GOT3 (cell line): Measurements from ENCODE around the gene SYT3.

ENCODE experiments used
- DNase-seq: peaks from one replicate; lab custom pipeline; 2025; ENCODE audit warnings: mixed read lengths; lab: John Stamatoyannopoulos, UW

SYT3 gene, protein sequence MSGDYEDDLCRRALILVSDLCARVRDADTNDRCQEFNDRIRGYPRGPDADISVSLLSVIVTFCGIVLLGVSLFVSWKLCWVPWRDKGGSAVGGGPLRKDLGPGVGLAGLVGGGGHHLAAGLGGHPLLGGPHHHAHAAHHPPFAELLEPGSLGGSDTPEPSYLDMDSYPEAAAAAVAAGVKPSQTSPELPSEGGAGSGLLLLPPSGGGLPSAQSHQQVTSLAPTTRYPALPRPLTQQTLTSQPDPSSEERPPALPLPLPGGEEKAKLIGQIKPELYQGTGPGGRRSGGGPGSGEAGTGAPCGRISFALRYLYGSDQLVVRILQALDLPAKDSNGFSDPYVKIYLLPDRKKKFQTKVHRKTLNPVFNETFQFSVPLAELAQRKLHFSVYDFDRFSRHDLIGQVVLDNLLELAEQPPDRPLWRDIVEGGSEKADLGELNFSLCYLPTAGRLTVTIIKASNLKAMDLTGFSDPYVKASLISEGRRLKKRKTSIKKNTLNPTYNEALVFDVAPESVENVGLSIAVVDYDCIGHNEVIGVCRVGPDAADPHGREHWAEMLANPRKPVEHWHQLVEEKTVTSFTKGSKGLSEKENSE

DNA sequence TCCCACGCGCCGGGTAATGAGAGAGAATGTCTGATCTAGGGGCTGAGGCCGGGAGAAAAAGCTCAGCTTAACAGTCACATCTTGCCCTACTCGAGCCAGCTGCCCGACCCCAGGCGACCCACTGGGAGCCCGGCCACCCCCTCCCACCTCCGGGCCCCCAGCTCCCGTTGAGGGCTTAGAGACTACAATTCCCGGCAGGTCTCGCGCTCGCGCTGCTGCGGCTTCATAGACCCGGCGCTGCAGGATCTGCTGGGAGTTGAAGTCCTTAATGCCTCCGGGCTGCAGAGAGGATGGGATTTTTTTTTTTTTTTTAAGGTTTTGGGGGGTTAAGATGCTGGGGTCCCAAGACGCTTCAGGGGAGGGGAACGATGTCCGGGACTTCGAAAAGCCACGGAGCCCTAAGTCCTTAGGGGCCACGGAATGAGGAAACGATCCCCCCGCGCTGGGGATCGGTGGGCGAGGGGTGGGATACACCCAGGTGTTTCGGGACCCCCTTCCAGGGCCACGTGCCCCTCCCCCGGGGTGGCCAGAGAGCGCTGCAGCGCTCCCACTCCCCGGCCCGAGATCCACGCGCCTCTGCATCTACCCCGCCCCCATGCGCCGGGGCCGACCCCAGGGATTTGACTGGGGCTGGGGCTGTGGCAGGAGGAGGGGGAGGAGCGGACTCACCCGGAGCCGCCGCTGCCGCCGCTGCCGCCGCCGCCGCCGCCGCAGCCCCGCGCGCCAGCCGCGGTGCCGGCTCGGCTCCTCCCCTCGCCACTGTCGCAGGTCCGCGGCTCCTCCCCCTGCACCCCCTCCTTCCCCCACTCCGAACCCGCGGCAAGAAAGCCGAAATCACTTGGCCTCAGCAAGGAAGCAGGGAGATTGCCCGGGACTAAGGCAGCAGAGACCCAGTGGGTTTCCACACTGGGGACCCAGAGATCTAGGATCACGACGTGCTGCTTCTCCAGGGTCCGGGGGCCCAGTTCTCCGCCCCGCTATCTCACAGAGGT is at the start of gene SYT3:
Gene SYT3 (minus strand): TSS at position 761 of the 992 bp plus-strand sequence. CDS start 2,470 bp downstream, outside the sequence.
- no peak for DNase-seq

DNA sequence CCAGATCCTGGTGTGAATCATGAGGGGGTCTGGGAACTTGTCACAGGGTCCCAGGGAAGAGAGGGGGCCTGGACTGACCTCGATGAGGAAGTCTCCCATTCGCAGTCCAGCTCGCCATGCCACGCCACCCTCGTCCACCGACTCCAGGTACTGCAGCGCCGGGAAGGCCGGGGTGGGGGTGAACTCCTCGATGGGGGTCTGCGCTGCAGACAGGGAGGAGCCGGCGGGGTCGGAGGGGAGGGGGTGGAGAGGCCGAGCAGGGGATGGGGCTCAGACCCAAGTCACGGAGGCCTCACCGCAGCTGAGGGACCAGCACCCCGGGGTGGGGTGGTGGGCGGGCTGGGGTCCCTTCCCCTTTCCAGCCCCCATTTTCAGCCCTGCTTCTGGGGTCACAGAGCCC is 49.1 kb upstream of the SYT3 start:
- no peak for DNase-seq

DNA sequence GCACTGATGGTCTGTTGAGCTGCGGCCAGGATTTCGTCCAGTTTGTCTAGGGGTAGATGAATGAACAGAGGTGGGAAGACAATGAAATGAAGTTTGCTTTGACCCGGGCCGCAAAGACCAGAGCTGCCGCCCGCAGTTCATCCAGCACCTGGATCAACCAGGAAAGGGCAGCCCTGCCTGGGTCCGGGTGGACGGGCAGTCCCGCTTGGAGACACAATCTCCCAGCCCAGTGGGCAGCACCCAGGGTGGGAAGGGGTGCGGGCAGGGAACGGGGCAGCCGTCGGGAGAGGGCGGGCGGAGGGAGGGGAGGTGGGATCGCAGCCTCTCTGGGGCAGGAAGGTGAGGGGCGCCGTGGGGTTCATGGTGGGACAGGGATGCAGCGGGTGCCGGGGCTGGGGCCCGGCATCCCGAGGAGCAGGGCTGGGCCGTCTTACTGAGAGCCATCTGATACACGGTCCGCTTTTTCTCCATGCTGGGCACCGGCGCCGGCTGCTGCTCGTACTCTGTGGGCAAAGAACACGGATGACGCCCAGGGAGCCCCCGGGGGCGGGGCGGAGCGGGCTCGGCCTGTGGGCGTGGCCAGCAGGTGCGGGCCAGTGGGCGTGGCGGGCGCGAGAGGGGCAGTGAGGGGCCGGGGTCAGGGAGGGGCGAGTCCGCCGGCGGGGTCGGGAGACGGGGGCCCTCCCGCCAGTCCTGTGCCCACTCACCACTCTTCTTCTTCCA is 46.8 kb upstream of the SYT3 start:
- no peak for DNase-seq

DNA sequence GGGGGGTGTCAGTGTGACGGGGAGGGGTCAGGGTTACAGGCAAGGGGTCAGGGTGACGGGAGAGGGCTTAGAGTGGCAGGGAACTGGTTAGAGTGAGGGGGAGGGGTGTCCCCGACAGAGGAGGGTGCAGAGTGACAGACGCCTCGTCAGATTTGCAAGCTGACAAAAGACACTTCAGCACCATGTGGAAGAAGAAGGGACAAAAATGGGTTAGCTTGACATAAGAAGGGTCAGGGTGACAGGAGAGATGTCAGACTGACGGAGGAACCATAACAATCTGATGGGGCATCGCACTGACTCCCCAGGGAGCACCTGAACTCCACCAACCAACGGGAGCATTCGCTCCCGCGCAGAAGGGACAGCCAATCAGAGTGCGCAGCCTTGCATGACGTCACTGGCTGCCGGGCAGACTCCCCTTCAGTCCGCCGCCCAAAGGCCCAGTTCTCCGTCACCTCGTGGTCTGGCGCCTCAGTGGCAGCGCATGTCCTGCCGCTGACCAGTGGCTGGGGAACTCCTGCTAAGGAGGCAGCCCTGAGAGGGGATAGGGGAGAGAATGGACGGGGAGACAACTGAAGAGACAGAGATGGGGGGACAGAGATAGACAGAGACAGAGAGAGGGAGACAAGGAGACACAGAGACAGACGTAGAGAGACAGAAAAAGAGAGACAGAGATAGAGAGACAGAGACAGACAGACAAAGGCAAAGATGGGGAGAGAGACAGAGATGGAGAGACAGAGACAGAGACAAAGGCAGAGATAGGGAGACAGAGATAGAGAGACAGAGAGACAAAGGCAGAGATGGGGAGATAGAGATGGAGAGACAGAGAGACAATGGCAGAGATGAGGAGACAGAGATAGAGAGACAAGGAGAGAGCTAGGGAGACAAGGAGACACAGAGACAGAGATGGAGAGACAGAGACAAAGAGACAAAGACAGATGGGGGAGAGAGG is 39.8 kb upstream of the SYT3 start:
- DNase-seq, result peak; percentile 7

DNA sequence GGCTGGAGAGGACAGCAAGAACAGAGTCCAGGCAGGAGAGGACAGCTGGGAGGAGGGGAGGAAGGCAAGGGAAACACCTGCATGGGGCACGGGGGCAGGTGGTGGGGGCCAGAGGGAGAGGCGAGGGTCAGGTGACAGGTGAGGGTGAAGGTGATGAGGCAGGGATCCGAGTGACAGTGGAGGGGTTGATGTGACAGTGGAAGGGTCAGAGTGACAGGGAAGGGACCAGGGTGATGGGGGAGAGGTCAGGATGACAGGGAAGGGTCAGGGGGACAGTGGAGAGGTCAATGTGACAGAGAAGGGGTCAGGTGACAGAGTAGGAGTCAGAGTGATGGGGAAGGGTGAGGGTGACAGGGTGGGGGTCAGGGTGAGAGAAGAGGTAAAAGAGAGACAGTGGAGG is 38.6 kb upstream of the SYT3 start:
- no peak for DNase-seq

DNA sequence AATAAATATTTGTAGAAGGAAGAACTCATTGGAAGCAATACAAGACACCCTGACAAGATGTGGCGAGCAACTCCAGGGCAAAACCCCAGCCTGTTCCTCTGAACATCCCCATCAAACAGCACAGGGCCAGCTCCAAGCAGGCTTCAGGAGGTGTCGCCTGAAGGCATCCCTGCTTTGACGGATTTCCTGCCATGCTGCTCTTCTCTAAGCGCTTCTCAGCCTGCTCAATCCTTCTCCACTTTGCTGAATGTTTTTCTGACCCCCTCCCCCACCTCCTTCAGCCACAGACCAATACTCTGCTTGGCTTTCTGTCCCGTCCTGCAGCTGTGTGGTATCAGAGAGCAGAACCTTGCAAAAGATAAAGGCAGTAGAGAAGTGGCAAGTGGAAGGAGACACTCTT is 38.0 kb upstream of the SYT3 start:
- DNase-seq, result no peak

DNA sequence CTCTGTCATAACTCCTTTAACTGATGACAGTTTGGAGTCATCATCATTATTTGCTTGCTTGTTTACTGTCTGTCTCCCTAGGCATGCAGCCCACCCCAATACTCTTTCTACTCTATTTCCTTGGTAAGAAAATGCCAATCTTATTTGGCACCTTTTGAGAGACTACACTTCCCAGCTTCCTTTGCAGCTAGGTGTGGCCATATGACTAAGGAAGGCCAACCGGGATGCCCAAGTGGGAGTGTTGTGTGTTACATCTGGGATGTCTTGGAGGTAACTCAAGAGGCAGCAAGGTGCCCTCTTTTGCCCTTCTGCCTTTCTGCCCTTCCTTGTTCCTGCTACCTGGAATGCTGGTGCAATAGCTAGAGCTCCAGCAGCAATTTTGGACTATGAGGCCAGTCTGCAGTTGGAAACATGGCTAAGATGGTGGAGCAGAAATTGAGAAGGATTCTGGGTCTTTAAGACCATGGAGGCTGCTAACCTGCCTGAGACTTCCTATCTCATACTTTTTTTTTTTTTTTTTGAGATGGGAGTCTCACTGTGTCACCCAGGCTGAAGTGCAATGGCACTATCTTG is 37.0 kb upstream of the SYT3 start:
- no peak for DNase-seq

DNA sequence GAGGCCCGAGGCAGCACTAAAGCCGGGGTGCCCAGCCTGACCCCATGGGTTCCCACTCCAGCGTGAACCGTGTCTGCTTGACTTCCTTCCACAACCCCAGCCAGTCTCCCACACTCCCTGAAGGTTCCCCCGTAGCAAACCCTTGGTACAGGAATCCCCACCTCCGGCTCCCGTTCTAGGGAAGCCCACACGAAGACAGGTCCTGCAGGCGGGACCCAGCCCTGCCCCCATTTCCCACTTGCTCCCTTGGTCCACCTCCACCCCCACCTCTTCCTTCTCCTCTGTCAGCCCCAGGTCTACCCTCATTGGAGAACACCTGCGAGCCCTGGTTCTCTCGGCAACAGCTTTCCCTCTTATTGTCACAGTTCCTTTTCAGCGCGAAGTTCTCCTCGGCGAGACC is 33.4 kb upstream of the SYT3 start:
- no peak for DNase-seq

DNA sequence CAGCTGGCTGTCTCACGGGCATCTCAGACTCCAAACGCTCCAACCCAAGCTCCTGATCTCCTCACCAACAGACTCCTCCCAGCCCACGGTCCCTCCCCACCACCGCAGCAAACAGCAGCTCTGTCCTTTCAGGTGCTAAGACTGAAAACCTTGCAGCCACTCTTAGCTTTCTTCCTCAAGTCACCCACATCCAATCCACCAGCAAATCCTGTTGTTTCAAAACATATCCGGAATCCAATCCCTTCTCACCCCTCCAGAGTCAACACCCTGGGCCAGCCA is 30.4 kb upstream of the SYT3 start:
- DNase-seq, result no peak

DNA sequence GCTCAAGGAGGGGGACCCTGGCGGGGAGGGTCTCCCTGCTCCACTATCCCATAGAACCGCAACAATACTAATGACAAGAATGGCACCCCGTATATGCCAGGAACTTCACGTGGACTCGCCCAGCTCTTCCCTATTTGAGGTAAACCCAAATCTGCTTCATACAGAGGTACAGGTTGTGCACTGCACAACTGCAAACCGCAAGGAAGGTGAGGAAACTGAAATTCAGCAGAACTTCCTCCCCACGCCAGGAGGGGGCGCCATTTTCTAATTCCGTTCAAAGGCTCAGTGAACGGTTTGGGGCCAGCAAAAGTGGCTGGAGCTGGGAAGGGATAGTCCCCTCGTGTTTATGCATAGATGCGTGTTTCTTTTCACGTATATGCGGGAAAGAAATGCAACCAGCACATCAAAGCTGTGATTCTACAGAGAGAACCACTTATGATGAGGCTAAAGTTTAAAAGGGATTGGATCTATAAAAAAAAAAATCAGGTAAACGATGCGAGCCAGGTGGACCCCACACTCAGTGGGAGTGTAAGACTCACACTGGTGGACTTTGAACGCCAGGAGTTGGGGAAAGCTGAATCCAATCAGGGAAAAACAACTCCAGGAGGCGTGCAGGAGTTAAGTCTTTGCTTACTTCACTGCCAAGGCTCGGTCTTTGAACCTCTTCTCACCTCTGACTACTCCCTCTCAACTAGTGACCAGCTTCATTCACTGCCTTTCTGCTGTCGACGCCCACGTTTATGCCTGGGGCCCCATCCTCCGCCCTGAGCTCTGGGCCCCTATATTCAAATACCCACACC is 29.8 kb upstream of the SYT3 start:
- DNase-seq, result no peak

DNA sequence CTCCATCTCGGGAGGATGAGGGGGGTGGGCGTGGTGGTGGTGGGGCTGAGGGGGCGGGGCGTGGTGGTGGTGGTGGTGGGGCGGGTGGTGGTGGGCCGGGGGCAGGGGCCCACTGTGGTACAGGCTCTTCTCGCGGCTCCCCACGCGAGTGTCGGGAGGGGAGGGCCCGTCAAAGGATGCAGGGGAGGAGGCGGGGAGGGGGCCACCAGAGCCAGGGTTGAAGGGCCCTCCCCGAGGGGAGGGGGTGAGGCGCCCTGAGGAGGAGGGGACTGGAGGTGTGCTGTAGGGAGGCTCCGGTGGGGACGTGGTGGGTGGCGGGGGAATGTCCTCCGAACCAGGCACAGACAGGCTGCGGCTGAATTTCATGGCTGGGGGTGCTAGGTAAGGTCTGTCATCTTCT is 29.2 kb upstream of the SYT3 start:
- DNase-seq, result no peak

DNA sequence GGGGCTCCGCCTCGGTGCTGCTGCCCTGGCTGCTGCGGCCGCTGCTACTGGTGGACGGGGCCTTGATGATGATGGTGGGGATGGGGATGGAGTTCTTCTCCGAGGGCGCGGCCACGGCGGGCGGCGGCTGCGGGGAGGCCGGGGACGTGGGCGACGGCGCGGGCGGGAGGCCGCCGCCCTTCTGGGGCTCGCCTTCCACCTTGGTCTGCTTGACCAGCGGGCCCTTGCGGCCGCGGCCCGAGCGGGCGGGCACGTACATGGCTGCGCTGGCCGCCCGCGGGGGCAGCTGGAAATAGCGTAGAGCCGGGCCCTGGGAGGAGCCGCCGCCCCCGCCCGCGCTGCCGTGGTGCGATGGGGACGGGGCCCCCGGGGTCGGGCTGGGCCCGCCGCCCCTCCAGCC is 28.7 kb upstream of the SYT3 start:
- no peak for DNase-seq

DNA sequence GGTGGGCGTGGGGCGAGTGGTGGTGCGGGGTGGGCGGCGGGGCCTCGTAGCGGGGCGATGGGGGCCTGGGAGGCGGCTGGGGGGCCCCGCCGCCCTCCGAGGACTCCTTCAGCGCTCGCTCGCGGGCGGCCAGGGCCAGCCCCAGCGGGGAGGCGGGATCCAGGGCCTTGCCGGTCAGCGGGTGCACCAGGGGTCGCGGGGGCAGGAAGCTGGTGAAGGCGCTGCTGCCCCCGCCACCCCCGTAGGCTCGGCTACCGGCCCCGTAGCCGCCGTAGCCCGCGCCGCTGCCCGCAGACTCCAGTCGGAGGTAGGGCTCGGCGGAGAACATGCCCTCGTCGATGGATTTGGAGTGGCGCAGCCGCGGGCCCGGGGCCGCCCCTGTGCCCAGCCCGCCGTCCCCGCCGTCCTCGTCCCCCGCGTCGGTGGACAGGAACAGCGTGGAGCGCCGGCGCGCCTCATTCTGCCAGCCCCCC is 28.1 kb upstream of the SYT3 start:
- DNase-seq, result no peak

DNA sequence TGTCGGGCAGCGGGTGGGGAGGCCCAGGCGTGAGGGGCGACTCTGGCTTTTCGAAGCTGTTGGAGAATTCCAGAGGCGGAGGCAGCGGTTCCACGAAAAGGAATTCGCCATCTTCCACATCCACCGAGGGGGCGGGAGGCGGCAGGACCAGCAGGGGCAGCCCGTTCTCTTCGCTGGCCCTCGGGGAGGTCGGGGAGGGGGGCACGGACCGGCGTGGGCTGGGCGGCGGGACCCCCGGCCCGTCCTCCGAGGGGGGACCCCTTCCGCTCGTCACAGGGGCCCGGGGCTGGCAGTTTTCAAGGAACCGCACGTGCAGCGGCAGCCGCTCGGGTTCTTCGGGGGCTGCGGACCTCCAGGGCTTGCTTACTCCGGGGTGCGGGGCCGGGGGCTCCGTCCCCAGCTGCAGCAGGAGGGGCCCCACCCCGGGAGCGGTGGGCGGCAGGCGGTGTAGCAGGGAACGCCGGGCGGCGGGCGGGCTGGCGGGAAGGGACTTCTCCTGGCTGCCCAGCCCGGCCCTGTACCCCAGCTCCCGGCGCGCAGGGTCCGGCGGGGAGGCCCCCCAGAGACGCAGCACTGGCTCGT is 27.6 kb upstream of the SYT3 start:
- no peak for DNase-seq

DNA sequence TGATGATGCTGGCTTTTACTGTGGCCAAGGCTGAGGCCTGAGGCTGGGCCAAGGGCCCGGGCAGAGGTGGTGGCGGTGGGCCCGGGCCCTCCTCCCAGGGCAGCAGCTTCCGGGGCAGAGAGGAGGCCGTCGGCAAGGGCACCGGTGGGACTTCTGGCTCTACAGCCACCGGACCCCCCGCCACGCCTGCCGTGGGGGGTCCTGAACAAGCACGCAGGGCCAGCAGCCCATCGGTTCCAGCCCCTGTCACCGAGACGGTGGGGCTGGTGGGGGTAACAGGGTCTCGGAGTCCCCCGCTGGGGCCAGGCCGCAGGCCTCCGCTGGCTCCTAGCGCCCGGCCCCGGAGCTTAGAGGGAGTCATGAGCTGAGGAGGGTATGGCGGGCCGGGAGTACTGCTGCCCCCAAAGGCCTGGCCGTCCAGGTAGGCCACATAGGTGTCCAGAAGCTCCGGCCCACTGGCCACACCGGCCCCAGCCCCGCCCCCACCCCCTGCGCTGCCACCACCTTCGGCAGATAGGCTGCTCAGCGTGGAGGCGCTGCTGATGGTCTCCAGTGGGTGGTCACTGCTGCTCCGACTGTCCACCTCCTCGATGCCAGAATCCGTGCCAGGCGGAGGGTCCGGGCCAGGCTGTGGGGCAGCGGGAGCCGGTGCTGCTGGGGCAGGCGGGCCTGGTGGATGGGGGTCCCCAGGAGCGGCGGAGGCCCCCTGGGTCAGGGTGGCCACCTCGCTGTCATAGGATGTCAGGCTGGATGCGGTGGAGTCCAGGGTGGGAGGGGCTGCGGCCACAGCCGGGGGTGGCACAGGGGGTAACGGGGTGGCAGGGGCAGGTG is 26.9 kb upstream of the SYT3 start:
- DNase-seq, result no peak

DNA sequence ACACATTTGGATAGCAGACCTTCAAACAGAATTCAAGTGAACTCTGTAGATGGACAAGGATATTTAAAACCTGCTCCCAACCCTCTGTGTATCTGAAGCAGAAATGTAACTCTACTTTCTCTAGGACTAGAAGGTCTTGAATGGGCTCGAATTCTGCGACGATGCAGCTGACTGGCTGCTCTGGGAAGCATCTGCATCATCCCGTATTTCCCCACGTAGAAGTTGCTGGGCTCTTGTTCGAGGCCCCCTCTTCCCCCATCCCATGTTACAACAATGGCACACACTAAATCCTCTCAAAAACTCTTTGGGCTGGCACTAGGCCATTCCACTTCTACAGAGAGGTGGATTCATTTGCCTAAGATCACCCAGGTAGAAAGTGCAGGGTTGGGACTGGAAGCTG is 24.5 kb upstream of the SYT3 start:
- DNase-seq, result no peak

DNA sequence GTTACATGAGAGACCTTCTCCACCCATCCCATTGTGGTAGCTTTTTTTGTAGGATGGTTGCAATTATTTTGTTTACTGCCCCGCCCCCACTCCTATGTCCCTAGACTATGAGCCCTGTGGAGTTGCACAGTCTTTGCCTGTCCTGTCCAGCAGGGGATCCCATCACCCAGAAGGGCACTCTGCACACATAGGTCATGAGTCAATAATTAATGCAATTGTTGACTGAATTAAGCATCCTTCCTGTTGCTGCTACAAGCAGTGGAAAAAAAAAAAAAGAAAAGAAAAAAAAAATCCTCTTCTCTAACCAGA is 23.8 kb upstream of the SYT3 start:
- DNase-seq, result no peak

DNA sequence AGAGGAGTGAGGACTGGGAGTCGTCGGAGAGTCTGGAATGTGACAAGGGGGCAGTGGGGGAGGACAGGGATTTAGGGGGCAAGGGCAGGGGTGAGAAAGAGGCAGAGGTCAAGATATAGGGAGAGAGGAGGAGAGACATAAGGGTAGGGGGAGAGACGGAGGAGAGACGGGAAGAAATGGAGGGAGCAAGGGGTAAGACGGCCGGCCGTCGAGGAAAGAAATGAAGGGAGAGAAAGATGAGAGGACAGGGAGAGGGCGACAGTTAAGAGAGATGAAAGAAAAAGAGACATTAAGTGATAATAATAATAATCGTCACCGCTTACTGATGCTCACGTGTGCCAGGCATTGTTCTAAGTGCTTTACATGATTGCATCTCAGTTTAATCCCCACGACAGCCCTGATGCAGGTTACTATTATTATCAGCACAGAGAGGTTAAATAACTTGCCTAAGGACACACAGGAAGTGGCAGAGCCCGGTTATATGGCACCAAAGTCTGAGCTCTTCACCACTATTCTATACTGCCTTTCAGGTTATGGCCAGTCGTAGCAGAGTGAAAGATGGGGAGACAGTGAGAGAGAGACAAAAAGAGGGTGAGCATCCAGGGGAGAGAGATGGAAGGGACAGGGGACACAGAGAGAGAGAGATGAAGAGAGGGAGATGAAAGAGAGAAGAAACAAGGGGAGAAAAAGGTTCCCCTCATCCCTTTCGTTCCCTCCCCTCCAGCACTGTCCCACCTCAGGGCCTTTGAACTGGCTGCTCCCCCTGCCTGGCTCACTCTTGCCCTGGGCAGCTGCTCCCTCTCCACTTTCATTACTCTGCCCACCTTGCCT is 23.2 kb upstream of the SYT3 start:
- no peak for DNase-seq
